Loucy (cell line): ENCODE data around the gene FES.

Source experiments
- H2AFZ ChIP-seq: fragments of 200-600 bp; sonication (generic); 2 replicates; pipeline ENCODE4 v1.6.0; 2016; ENCODE audit warnings: antibody characterized with exemption, mild to moderate bottlenecking, low read length, moderate library complexity
- H3F3A ChIP-seq: fragments of 200-600 bp; 2 replicates; pipeline ENCODE4 v1.6.0; 2016; ENCODE audit warnings: antibody characterized with exemption, low read depth, mild to moderate bottlenecking
- H3K27me3 ChIP-seq: fragments of 200-600 bp; sonication (generic); 2 replicates; pipeline ENCODE4 v1.6.1; 2014; ENCODE audit warnings: low read length, mild to moderate bottlenecking; ENCODE audit not compliant: insufficient read depth, poor library complexity, severe bottlenecking
- H3K36me3 ChIP-seq: fragments of 200-600 bp; sonication (generic); 2 replicates; pipeline ENCODE4 v1.6.1; 2016; ENCODE audit warnings: low read length; ENCODE audit not compliant: insufficient read depth
- H3K4me1 ChIP-seq: fragments of 200-600 bp; sonication (generic); 2 replicates; pipeline ENCODE4 v1.5.1; 2014; ENCODE audit warnings: low read length, mild to moderate bottlenecking; ENCODE audit not compliant: insufficient read depth, poor library complexity, severe bottlenecking
- H3K4me2 ChIP-seq: fragments of 200-600 bp; sonication (generic); 2 replicates; pipeline ENCODE4 v1.6.0; 2014; ENCODE audit warnings: antibody characterized with exemption, low read length, low read depth, mild to moderate bottlenecking; ENCODE audit not compliant: poor library complexity, severe bottlenecking
- H3K4me3 ChIP-seq: fragments of 200-600 bp; sonication (generic); 2 replicates; pipeline ENCODE4 v1.5.1; 2014; ENCODE audit warnings: low read length, mild to moderate bottlenecking, mixed read lengths; ENCODE audit not compliant: poor library complexity, severe bottlenecking
- H3K79me2 ChIP-seq: fragments of 200-600 bp; sonication (generic); 2 replicates; pipeline ENCODE4 v1.6.1; 2014; ENCODE audit warnings: low read length; ENCODE audit not compliant: insufficient read depth
- H3K9ac ChIP-seq: fragments of 200-600 bp; sonication (generic); 2 replicates; pipeline ENCODE4 v1.6.0; 2014; ENCODE audit warnings: mild to moderate bottlenecking, low read depth, low read length, moderate library complexity; ENCODE audit not compliant: poor library complexity, severe bottlenecking
- H3K9me2 ChIP-seq: fragments of 200-600 bp; sonication (generic); replicated peaks from 2 replicates; pipeline ENCODE4 v1.6.1; 2016; ENCODE audit warnings: low read depth, low read length, mixed read lengths
- H3K9me3 ChIP-seq: fragments of 200-600 bp; sonication (generic); 2 replicates; pipeline ENCODE4 v1.6.1; 2014; ENCODE audit warnings: mild to moderate bottlenecking, antibody characterized with exemption, low read length, low read depth; ENCODE audit not compliant: insufficient read depth
- H4K20me1 ChIP-seq: fragments of 200-600 bp; sonication (generic); 2 replicates; pipeline ENCODE4 v1.6.0; 2014; ENCODE audit warnings: antibody characterized with exemption, low read length, mild to moderate bottlenecking; ENCODE audit not compliant: insufficient read depth, poor library complexity, severe bottlenecking
- EZH2phosphoT487 ChIP-seq: fragments of 200-600 bp; IDR thresholded peaks from 2 replicates; pipeline ENCODE4 v1.6.1; 2018; ENCODE audit warnings: antibody characterized with exemption, mild to moderate bottlenecking, moderate library complexity, borderline replicate concordance
- TF ChIP-seq, protein P1 (sequence below): fragments of 200-600 bp; sonication (generic); conservative IDR thresholded peaks from 2 replicates; pipeline ENCODE4 v1.5.1; 2014; ENCODE audit warnings: mild to moderate bottlenecking, antibody characterized with exemption, low read length

FES gene

DNA sequence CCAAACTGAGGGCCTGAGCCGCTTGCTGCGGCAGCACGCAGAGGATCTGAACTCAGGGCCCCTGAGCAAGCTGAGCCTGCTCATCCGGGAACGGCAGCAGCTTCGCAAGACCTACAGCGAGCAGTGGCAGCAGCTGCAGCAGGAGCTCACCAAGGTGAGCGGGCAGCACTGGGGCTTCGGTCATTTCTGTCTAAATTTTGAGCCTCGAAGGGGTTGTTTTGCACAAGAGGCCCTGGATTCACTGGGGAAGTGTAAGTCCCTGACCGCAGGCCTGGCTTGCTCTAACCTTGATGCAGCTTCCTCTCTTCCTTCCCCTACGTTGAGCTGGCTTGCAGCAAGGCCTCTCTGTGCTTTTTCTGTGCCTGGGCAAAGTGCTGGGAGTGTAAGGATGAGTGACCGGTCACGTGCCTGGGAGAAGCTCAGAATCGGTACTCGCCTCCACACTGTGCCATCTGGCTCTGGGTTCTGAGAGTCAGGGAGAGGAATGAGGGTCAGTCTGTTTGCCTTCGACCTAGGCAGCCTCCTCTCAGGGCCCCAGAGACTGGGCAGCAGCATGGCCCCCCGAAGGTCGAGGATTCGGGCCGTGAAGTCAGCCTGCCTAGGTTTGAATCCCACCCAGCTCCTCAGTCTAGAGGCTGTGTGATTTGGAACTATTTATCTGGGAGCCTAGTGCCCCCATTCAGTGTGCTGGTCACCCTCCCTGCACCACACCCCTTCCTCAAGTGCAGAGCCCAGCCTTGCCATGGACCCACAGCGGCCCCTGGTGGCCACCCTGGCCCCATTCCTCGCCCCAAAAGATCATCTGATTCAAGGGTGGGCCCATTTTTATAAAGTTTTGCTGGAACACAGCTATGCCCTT is 1.4 kb downstream of the FES start:
- Histone ChIP-seq H3K4me3 (peak overlapping the region; percentile 78), H3F3A (no peaks in the 10 kb centered on the region), H3K36me3 (peaks cover 10% of the 10 kb centered on the region; the same call in 1 of the 2 replicates), H3K4me1 (peaks cover 28% of the 10 kb centered on the region), H3K9ac (peak overlapping the region; percentile 97), H3K79me2 (peaks cover 42% of the 10 kb centered on the region), H3K9me3 (no peaks in the 10 kb centered on the region), H3K4me2 (peak overlapping the region; percentile 77), H4K20me1 (peaks cover 7% of the 10 kb centered on the region), H3K27me3 (no peaks in the 10 kb centered on the region), H2AFZ (no peak overlapping the region), H3K9me2 (no peaks in the 10 kb centered on the region)
- TF ChIP-seq EZH2phosphoT487 = no peak
- TF ChIP-seq, protein P1, sequence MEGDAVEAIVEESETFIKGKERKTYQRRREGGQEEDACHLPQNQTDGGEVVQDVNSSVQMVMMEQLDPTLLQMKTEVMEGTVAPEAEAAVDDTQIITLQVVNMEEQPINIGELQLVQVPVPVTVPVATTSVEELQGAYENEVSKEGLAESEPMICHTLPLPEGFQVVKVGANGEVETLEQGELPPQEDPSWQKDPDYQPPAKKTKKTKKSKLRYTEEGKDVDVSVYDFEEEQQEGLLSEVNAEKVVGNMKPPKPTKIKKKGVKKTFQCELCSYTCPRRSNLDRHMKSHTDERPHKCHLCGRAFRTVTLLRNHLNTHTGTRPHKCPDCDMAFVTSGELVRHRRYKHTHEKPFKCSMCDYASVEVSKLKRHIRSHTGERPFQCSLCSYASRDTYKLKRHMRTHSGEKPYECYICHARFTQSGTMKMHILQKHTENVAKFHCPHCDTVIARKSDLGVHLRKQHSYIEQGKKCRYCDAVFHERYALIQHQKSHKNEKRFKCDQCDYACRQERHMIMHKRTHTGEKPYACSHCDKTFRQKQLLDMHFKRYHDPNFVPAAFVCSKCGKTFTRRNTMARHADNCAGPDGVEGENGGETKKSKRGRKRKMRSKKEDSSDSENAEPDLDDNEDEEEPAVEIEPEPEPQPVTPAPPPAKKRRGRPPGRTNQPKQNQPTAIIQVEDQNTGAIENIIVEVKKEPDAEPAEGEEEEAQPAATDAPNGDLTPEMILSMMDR = peak; percentile 97

DNA sequence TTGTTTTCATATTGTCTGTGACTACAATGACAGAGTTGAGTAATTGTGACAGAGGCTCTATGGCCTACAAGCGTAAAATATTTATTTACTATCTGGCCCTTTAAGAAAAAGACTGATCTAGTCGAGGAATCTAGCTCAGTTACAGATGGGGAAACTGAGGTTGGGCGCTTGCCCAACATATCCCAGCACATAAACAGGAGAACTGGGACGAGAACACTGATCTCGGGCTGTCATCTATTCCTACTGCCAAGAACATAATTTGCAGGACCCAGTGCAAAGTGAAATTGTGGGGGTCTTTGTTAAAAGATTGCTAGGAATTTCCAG is 1.9 kb downstream of the FES start:
- Histone ChIP-seq H3K9me2 (no peaks in the 10 kb centered on the region), H3K9ac (peak overlapping the region; percentile 20), H3K4me3 (peak overlapping the region; percentile 78), H3K4me2 (peak overlapping the region; percentile 77), H3F3A (no peaks in the 10 kb centered on the region), H3K79me2 (peaks cover 42% of the 10 kb centered on the region), H3K36me3 (peaks cover 9% of the 10 kb centered on the region; the same call in 1 of the 2 replicates), H2AFZ (no peak overlapping the region), H4K20me1 (peaks cover 7% of the 10 kb centered on the region), H3K27me3 (no peaks in the 10 kb centered on the region), H3K9me3 (no peaks in the 10 kb centered on the region), H3K4me1 (peaks cover 28% of the 10 kb centered on the region)
- TF ChIP-seq, protein P1 = 0 out of 2 replicates have a peak, but pooled peaks have one; percentile 9
- no peak for TF ChIP-seq EZH2phosphoT487

DNA sequence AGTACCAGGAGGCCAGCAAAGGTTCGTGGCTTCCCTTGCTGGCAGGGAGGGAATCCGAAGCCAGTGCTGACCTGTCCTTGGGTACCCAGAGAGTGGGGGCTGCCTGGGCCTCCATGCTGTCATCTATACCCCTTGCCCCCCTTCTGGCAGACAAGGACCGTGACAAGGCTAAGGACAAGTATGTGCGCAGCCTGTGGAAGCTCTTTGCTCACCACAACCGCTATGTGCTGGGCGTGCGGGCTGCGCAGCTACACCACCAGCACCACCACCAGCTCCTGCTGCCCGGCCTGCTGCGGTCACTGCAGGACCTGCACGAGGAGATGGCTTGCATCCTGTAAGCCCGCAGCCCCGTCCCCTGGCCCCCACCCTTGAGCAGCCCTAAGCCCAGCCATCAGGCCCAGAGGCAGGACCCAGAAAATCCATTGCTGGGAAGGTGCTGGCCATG is 2.8 kb downstream of the FES start:
- Histone ChIP-seq H3K9me3 (no peaks in the 10 kb centered on the region), H3K9me2 (no peaks in the 10 kb centered on the region), H3K79me2 (peaks cover 42% of the 10 kb centered on the region), H3K4me1 (peaks cover 28% of the 10 kb centered on the region), H3K36me3 (peaks cover 13% of the 10 kb centered on the region; the same call in 1 of the 2 replicates), H3F3A (no peaks in the 10 kb centered on the region), H4K20me1 (peaks cover 7% of the 10 kb centered on the region), H2AFZ (no peak overlapping the region), H3K9ac (peak overlapping the region; percentile 20), H3K4me2 (peak overlapping the region; percentile 77), H3K27me3 (no peaks in the 10 kb centered on the region), H3K4me3 (no peak overlapping the region)
- TF ChIP-seq EZH2phosphoT487 = no peak
- TF ChIP-seq, protein P1 = no peak
